Stimulated activated CD4-positive, alpha-beta T cell treated with anti-CD3 and anti-CD28 coated beads, Interleukin-2, amount 100 ng/mL, for 24 hours (primary cell): ENCODE results near the gene USP13.
"Not testable (repeated sequence)": the region's sequence is repeated elsewhere in the genome, so short reads cannot be mapped to it uniquely, and the experiment has no call there.

Source experiments
- DNase-seq, 2 donors: peaks; one replicate each; pipeline ENCODE4 v3.0.0-alpha.2; 2020

USP13 gene

GRCh38 chr3:179739816-179740594 is 87.2 kb downstream of the USP13 start:
- DNase-seq = no peak

- DNase-seq = no peak
Measured at GRCh38 chr3:179743913-179744312, 91.1 kb downstream of the USP13 start.

GRCh38 chr3:179744667-179745066 is 91.8 kb downstream of the USP13 start:
- no peak for DNase-seq

- DNase-seq = no peak
Measured at GRCh38 chr3:179745079-179745478, 92.2 kb downstream of the USP13 start.

GRCh38 chr3:179745716-179746115 is 92.9 kb downstream of the USP13 start:
- DNase-seq = no peak

- DNase-seq = no peak
Measured at GRCh38 chr3:179750720-179751328, 98.0 kb downstream of the USP13 start.

- DNase-seq = no peak
Measured at GRCh38 chr3:179760944-179761343, 108.1 kb downstream of the USP13 start.

GRCh38 chr3:179765396-179765795 is 112.6 kb downstream of the USP13 start:
- DNase-seq = no peak

- no peak for DNase-seq
Measured at GRCh38 chr3:179766416-179767133, 113.7 kb downstream of the USP13 start.

GRCh38 chr3:179768080-179768479 is 115.2 kb downstream of the USP13 start:
- DNase-seq = no peak

GRCh38 chr3:179769411-179770247 is 116.8 kb downstream of the USP13 start:
- no peak for DNase-seq

GRCh38 chr3:179771797-179772196 is 119.0 kb downstream of the USP13 start:
- DNase-seq = no peak

- no peak for DNase-seq
Measured at GRCh38 chr3:179772297-179772696, 119.5 kb downstream of the USP13 start.

- DNase-seq = no peak
Measured at GRCh38 chr3:179775416-179776122, 122.7 kb downstream of the USP13 start.

- DNase-seq = not testable (repeated sequence)
Measured at GRCh38 chr3:179782841-179783240, 130.0 kb downstream of the USP13 start.

- DNase-seq = no peak
Measured at GRCh38 chr3:179788996-179789395, 136.2 kb downstream of the USP13 start.

- no peak for DNase-seq
Measured at GRCh38 chr3:179791793-179792192, 139.0 kb downstream of the USP13 start.

- DNase-seq = no peak
Measured at GRCh38 chr3:179794355-179794754, 141.5 kb downstream of the USP13 start.

- DNase-seq = no peak
Measured at GRCh38 chr3:179796421-179796820, 143.6 kb downstream of the USP13 start.

- no peak for DNase-seq
Measured at GRCh38 chr3:179797192-179797591, 144.4 kb downstream of the USP13 start.

- DNase-seq = no peak
Measured at GRCh38 chr3:179801263-179801662, 148.4 kb downstream of the USP13 start.

- no peak for DNase-seq
Measured at GRCh38 chr3:179801856-179802255, 149.0 kb downstream of the USP13 start.
